ENCODE data around the gene NDUFA5. TPM values are rescaled to one million over a fixed set of nuclear protein-coding genes. Genes with fewer than 3 reads are reported as not detected.
"Not testable (repeated sequence)": the region's sequence is repeated elsewhere in the genome, so short reads cannot be mapped to it uniquely, and the experiment has no call there.

NDUFA5 gene
- total RNA-seq, 2 donors from 2014 or later = 53.3 to 65.8 TPM

DNA sequence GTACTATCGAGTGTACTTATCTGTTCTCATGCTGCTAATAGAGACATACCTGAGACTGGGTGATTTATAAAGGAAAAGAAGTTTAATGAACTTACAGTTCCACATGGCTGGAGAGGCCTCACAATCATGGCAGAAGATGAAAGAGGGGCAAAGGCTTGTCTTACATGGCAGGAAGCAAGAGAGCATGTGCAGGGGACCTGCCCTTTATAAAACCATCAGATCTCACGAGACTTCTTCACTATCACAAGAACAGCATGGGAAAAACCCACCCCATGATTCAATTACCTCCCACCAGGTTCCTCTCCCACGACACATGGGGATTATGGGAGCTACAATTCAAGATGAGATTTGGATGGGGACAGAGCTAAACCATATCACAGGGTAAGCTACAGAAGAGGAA lies 4.5 kb downstream of the NDUFA5 start:
- Histone ChIP-seq H3K4me3 (no peak overlapping the region), H3K4me1 (replicated peaks) (peaks cover 2% of the 10 kb centered on the region), H3K36me3 (peaks cover 0 to 10% of the 10 kb centered on the region in 2 donors), H3K27ac (no peak overlapping the region), H3K27me3 (replicated peaks; ENCODE audit: insufficient read depth) (no peaks in the 10 kb centered on the region), H3K9me3 (no peaks in the 10 kb centered on the region)
- intact Hi-C loops (cut with DNase I) = no loop called here
- TF ChIP-seq POLR2AphosphoS5 (IDR thresholded peaks at IDR 0.05) = no peak
- TF ChIP-seq CTCF (IDR thresholded peaks at IDR 0.05) = no peak
- TF ChIP-seq POLR2A (IDR thresholded peaks at IDR 0.05) = no peak
- no peak for DNase-seq (ENCODE audit: low spot score)
- 89% methylated on average over 3 of the region's 3 CpGs for WGBS

GRCh38 chr7:123552641-123553040 lies 5.0 kb downstream of the NDUFA5 start:
- Histone ChIP-seq H3K9me3 (no peaks in the 10 kb centered on the region), H3K27me3 (replicated peaks; ENCODE audit: insufficient read depth) (no peaks in the 10 kb centered on the region), H3K27ac (no peak overlapping the region), H3K4me3 (no peak overlapping the region), H3K4me1 (replicated peaks) (peaks cover 2% of the 10 kb centered on the region), H3K36me3 (peaks cover 0 to 10% of the 10 kb centered on the region in 2 donors)
- intact Hi-C loops (cut with DNase I) = no loop called here
- DNase-seq (ENCODE audit: low spot score) = no peak
- no peak for TF ChIP-seq POLR2AphosphoS5 (IDR thresholded peaks at IDR 0.05)
- TF ChIP-seq POLR2A (IDR thresholded peaks at IDR 0.05) = no peak
- TF ChIP-seq CTCF (IDR thresholded peaks at IDR 0.05) = no peak
- 95% methylated on average over 2 of the region's 2 CpGs for WGBS

- H3K36me3 ChIP-seq; H3K27ac ChIP-seq; DNase-seq (ENCODE audit: low spot score); H3K9me3 ChIP-seq; H3K27me3 ChIP-seq (replicated peaks; ENCODE audit: insufficient read depth); H3K4me3 ChIP-seq; H3K4me1 ChIP-seq (replicated peaks); intact Hi-C loops (cut with DNase I): not testable (repeated sequence)
Observed at GRCh38 chr7:123552134-123552533, 5.5 kb downstream of the NDUFA5 start.

DNA sequence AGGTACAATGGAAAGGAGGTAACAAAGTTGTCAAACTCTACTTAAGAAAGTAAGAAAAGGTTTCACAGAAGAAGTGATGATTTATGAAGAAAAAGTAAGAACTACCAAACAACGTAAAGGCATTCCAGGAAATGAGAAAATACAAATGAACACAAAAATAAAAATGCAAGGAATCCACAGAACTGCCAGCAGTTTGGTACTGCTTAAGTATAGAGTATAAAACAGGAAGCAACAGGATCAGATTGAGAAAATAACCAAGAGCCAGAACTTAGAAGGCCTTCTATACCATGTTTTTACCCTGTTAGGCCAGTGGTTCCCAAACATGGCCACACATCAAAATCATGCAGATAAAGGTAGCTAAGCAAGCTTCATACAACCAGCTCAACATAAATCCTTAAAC lies 9.2 kb downstream of the NDUFA5 start:
- Histone ChIP-seq H3K36me3 (peaks cover 3 to 10% of the 10 kb centered on the region in 2 donors), H3K27me3 (replicated peaks; ENCODE audit: insufficient read depth) (no peaks in the 10 kb centered on the region), H3K9me3 (no peaks in the 10 kb centered on the region), H3K27ac (no peak overlapping the region), H3K4me3 (no peak overlapping the region), H3K4me1 (replicated peaks) (no peaks in the 10 kb centered on the region)
- DNase-seq (ENCODE audit: low spot score) = no peak
- intact Hi-C loops (cut with DNase I) = no loop called here
- WGBS = 91% methylated on average over 1 of the region's 1 CpG
- no peak for TF ChIP-seq POLR2AphosphoS5 (IDR thresholded peaks at IDR 0.05)
- no peak for TF ChIP-seq CTCF (IDR thresholded peaks at IDR 0.05)
- TF ChIP-seq POLR2A (IDR thresholded peaks at IDR 0.05) = no peak

- Histone ChIP-seq H3K27ac (no peak overlapping the region), H3K4me3 (no peak overlapping the region), H3K36me3 (no peaks in the 10 kb centered on the region), H3K27me3 (replicated peaks; ENCODE audit: insufficient read depth) (no peaks in the 10 kb centered on the region), H3K9me3 (no peaks in the 10 kb centered on the region), H3K4me1 (replicated peaks) (no peaks in the 10 kb centered on the region)
- WGBS = 63% methylated on average over 1 of the region's 1 CpG
- intact Hi-C loops (cut with DNase I) = loop anchor here (5.0 to 10.0 kb wide), 2 partner anchors 48 to 385 kb away; no protein-coding TSS in a partner anchor
- DNase-seq (ENCODE audit: low spot score) = no peak
- TF ChIP-seq CTCF (IDR thresholded peaks at IDR 0.05) = no peak
- TF ChIP-seq POLR2A (IDR thresholded peaks at IDR 0.05) = no peak
- TF ChIP-seq POLR2AphosphoS5 (IDR thresholded peaks at IDR 0.05) = no peak
Observed at GRCh38 chr7:123539871-123540270, 17.7 kb downstream of the NDUFA5 start.

All from prostate gland (tissue), 2 donors.